ENCODE results near the gene TMBIM1.

GRCh38 chr2:218253232-218253625, 39.1 kb downstream of the TMBIM1 start:
- TF ChIP-seq EZH2 (IDR thresholded peaks at IDR 0.05; ENCODE audit: low read length, missing control alignments) (no peak), CTCF (conservative IDR thresholded peaks at IDR 0.05 in 1 of 2, IDR thresholded peaks at IDR 0.05 in 1 of 2; ENCODE audit: low read depth in 1 of 2, low read length in 2 of 2) (no peak)

Data from fibroblast of lung (primary cell).